Measurements from ENCODE around the gene DNAH7.

DNA sequence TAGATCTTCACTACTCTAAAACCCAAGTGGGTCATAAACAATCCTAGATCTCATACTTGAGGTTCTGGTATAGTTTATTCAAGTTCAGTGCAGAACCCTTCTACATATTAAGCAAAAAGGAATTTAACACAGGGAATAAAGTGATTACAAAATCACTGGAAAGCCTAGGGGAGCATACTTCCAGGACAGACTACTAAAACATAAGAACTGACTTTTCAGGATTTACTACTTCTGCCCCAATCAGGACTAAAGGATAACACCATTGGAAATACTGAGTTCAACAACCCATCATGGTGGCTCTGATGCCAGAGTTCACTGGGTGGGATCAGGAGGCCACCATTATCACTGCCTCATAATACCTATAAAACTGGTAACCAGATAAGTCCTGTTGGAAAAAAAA lies 123.6 kb downstream of the DNAH7 start:
- TF ChIP-seq, protein P1, sequence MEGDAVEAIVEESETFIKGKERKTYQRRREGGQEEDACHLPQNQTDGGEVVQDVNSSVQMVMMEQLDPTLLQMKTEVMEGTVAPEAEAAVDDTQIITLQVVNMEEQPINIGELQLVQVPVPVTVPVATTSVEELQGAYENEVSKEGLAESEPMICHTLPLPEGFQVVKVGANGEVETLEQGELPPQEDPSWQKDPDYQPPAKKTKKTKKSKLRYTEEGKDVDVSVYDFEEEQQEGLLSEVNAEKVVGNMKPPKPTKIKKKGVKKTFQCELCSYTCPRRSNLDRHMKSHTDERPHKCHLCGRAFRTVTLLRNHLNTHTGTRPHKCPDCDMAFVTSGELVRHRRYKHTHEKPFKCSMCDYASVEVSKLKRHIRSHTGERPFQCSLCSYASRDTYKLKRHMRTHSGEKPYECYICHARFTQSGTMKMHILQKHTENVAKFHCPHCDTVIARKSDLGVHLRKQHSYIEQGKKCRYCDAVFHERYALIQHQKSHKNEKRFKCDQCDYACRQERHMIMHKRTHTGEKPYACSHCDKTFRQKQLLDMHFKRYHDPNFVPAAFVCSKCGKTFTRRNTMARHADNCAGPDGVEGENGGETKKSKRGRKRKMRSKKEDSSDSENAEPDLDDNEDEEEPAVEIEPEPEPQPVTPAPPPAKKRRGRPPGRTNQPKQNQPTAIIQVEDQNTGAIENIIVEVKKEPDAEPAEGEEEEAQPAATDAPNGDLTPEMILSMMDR (IDR thresholded peaks at IDR 0.05; ENCODE audit: extremely low read depth in 1 of 2, insufficient read depth in 1 of 2, low read depth in 1 of 2, low read length in 2 of 2), result no peak
- TF ChIP-seq POLR2AphosphoS5 (IDR thresholded peaks at IDR 0.05; ENCODE audit: insufficient read depth, low read depth, low read length), result no peak
- TF ChIP-seq POLR2A (IDR thresholded peaks at IDR 0.05; ENCODE audit: low read depth, low read length), result no peak
